Activated CD8-positive, alpha-beta T cell treated with anti-CD3 and anti-CD28 coated beads for 36 hours (primary cell): ENCODE measurements around the gene ZNF605. TPM values are rescaled to one million over a fixed set of nuclear protein-coding genes. Genes with fewer than 3 reads are reported as not detected.

Experiments
- ATAC-seq: fragments of 200-7000 bp; cut with Tn5 transposase; one replicate; pipeline ENCODE4 v1.10.0; 2021; ENCODE audit warnings: mild to moderate bottlenecking, moderate library complexity
- CTCF ChIA-PET: fragments of 350-600 bp; sonication (Branson Sonifier 250); formaldehyde crosslinking; loops from one replicate; lab custom pipeline; 2021; ENCODE audit warnings: antibody characterized with exemption; lab: Charles Lee
- POLR2A ChIA-PET: fragments of 350-600 bp; sonication (Branson Sonifier 250); formaldehyde crosslinking; loops from one replicate; lab custom pipeline; 2021; ENCODE audit warnings: antibody characterized with exemption; lab: Charles Lee
- DNase-seq: peaks from one replicate; pipeline ENCODE4 v3.0.0-alpha.2; 2020
- H3K27ac Mint-ChIP-seq: one replicate; pipeline ENCODE4 v1.8.0; 2021; ENCODE audit warnings: mild to moderate bottlenecking, mixed read lengths
- H3K27me3 Mint-ChIP-seq: one replicate; pipeline ENCODE4 v1.8.0; 2021; ENCODE audit warnings: mixed read lengths
- H3K36me3 Mint-ChIP-seq: one replicate; pipeline ENCODE4 v1.8.0; 2021; ENCODE audit warnings: low read depth, mixed read lengths
- H3K4me1 Mint-ChIP-seq: one replicate; pipeline ENCODE4 v1.8.0; 2021; ENCODE audit warnings: low read depth, mixed read lengths
- H3K4me3 Mint-ChIP-seq: one replicate; pipeline ENCODE4 v1.8.0; 2021; ENCODE audit warnings: mild to moderate bottlenecking, moderate library complexity, mixed read lengths
- H3K9me3 Mint-ChIP-seq: one replicate; pipeline ENCODE4 v1.8.0; 2021; ENCODE audit warnings: mixed read lengths
- CTCF ChIP-seq: fragments of 200-600 bp; IDR thresholded peaks from one replicate; pipeline ENCODE4 v1.8.0; 2022; ENCODE audit warnings: antibody characterized with exemption, mild to moderate bottlenecking
- intact Hi-C: fragments of 100-400 bp; cut with micrococcal nuclease; formaldehyde crosslinking; loops from one replicate; pipeline ENCODE4 v1.10.0; 2022
- total RNA-seq, 2 experiments: library from RNA; stranded (reverse); gene quantifications; one replicate each; pipeline ENCODE4 v1.2.3, GENCODE V29; 2021

Gene ZNF605
- total RNA-seq, 2 experiments from 2014 or later = 6.4 to 6.8 TPM

GRCh38 chr12:132936163-132936562, 19.9 kb downstream of the ZNF605 start:
- no peak overlapping the region for H3K27ac Mint-ChIP-seq
- H3K9me3 Mint-ChIP-seq = peaks cover 53% of the 10 kb centered on the region
- ChIA-PET POLR2A (interaction anchor here (1.1 kb wide), 1 partner anchor 11 kb away, joined by 3 read pairs; no protein-coding TSS in a partner anchor), CTCF (no interaction called here)
- TF ChIP-seq CTCF = no peak
- intact Hi-C loops = no loop called here
- H3K4me1 Mint-ChIP-seq = no peaks in the 10 kb centered on the region
- ATAC-seq (no peak), DNase-seq (no peak)
- no peak overlapping the region for H3K4me3 Mint-ChIP-seq
- H3K27me3 Mint-ChIP-seq = no peaks in the 10 kb centered on the region
- peaks cover 57% of the 10 kb centered on the region for H3K36me3 Mint-ChIP-seq

- DNase-seq (no peak), ATAC-seq (no peak)
- Mint-ChIP-seq H3K4me3 (no peak overlapping the region), H3K4me1 (no peaks in the 10 kb centered on the region), H3K27ac (no peak overlapping the region), H3K9me3 (peaks cover 73% of the 10 kb centered on the region), H3K27me3 (no peaks in the 10 kb centered on the region), H3K36me3 (peaks cover 78% of the 10 kb centered on the region)
- ChIA-PET CTCF (interaction anchor here (1.2 kb wide), 1 partner anchor 18 kb away, joined by 4 read pairs; no protein-coding TSS in a partner anchor), POLR2A (interaction anchor here (0.6 to 1.4 kb wide), 3 partner anchors 15 to 317 kb away, joined by 3 read pairs; no protein-coding TSS in a partner anchor)
- intact Hi-C loops = no loop called here
- no peak for TF ChIP-seq CTCF
Observed at GRCh38 chr12:132926415-132926833, 29.7 kb downstream of the ZNF605 start.

DNA sequence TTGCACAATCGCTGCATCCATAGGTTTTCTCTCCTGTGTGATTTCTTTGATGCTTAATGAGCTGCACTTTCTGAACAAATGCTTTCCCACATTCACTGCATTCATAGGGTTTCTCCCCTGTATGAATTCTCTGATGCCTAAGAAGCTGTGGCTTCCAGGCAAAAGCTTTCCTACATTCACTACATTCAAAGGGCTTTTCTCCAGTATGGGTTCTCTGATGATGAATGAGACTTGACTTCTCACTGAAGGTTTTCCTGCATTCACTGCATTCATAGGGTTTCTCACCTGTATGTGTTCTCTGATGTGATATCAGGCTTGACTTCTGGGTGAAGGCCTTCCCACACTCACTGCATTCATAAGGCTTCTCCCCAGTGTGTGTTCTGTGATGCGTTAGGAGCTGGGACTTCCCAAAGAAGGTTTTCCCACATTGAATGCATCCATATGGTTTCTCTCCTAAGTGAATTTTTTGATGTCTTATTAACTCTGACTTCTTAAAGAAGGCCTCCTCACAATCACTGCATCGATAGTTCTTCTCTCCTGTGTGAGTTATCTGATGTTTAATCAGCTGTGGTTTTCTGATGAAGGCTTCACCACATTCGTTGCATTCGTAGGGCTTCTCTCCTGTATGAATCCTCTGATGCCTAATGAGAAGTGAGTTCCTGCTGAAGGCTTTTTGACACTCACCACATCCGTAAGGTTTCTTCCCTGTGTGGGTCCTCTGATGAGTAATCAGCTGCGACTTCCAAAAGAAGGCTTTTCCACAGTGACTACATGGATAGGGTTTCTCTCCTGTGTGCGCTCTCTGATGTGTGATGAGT, 30.3 kb downstream of the ZNF605 start:
- POLR2A ChIA-PET = interaction anchor here (0.6 to 1.4 kb wide), 5 partner anchors 10 to 318 kb away, joined by 3 read pairs; no protein-coding TSS in a partner anchor

DNA sequence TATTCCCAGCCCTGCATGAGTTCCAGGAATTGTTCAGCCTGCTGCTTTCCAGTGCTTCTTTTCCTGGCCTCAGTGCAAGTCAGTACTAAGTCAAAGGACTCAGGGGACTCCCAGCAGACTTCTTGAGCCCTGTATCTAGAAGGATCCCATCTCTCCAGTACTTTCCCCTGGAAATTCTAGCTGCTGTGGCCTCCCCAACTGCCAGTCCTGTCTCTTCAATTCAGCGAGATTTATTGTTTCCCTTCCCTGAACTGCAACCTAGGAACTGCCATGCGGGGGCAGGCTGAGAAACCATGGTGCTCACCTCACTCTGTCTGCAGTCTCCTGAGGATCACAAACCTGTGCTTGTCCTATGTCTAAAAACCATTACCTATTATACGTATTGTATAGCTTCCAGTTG, 31.8 kb downstream of the ZNF605 start:
- intact Hi-C loops = no loop called here
- no peak for DNase-seq
- CTCF ChIA-PET = no interaction called here
- H3K4me1 Mint-ChIP-seq = no peaks in the 10 kb centered on the region
- no peak overlapping the region for H3K27ac Mint-ChIP-seq
- peaks cover 68% of the 10 kb centered on the region for H3K9me3 Mint-ChIP-seq
- no peak for ATAC-seq
- no peaks in the 10 kb centered on the region for H3K27me3 Mint-ChIP-seq
- H3K36me3 Mint-ChIP-seq = peaks cover 66% of the 10 kb centered on the region
- POLR2A ChIA-PET = interaction anchor here (1.3 kb wide), 1 partner anchor 11 kb away, joined by 3 read pairs; no protein-coding TSS in a partner anchor
- H3K4me3 Mint-ChIP-seq = no peak overlapping the region
- TF ChIP-seq CTCF = no peak

More for the DNA sequence above, 30.3 kb downstream of the ZNF605 start:
- Mint-ChIP-seq H3K27me3 (no peaks in the 10 kb centered on the region), H3K36me3 (peaks cover 77% of the 10 kb centered on the region), H3K27ac (no peak overlapping the region), H3K4me3 (no peak overlapping the region), H3K4me1 (no peaks in the 10 kb centered on the region), H3K9me3 (peaks cover 73% of the 10 kb centered on the region)
- ATAC-seq (no peak), DNase-seq (no peak)
- no peak for TF ChIP-seq CTCF
- CTCF ChIA-PET = interaction anchor here (1.2 kb wide), 1 partner anchor 17 kb away, joined by 4 read pairs; no protein-coding TSS in a partner anchor
- intact Hi-C loops = no loop called here

DNA sequence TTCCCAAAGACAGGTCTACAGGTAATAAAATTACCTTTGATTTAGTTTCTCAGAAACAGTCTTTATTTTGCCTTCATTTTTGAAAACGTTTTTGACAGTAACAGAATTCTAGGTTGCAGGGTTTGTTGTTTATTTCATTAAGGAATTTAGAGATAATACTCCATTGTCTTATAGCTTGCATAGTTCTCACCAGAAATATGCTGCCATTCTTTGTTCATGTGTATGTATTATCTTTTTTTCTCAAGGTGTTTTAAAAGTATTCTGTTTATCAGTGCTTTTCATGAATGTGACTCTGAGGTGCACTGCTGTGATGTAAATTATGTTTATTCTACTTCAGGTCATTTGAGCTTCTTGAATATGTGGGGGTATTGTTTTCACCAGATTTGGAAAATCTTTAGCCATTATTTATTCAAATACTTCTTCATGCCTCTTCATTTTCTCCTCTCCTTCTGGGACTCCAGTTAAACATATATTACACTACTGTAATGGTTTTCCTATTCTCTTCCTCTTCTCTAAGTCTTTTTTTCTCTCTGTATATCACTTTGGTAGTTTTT, 32.7 kb downstream of the ZNF605 start:
- no peak for TF ChIP-seq CTCF
- Mint-ChIP-seq H3K27me3 (no peaks in the 10 kb centered on the region), H3K27ac (no peak overlapping the region), H3K4me3 (no peak overlapping the region), H3K4me1 (no peaks in the 10 kb centered on the region), H3K36me3 (peaks cover 63% of the 10 kb centered on the region), H3K9me3 (peaks cover 65% of the 10 kb centered on the region)
- no peak for ATAC-seq
- intact Hi-C loops = no loop called here
- CTCF ChIA-PET = no interaction called here
- DNase-seq = no peak
- POLR2A ChIA-PET = no interaction called here
